Ascending aorta (tissue), 2 donors: Measurements from ENCODE around the gene POLR2I. TPM values are rescaled to one million over a fixed set of nuclear protein-coding genes. Genes with fewer than 3 reads are reported as not detected.
A peak's percentile ranks its signal among the peaks of the same experiment; 100 is the strongest.
"Not testable (repeated sequence)": the region's sequence is repeated elsewhere in the genome, so short reads cannot be mapped to it uniquely, and the experiment has no call there.

Source experiments
- DNase-seq, 2 donors: peaks; one replicate each; pipeline ENCODE4 v3.0.0-alpha.2; 2019; ENCODE audit warnings: low spot score in 2 of 2
- H3K27ac ChIP-seq, 2 donors: fragments of 200-600 bp; sonication (generic); one replicate each; pipeline ENCODE4 v1.5.1; 2016 to 2017; ENCODE audit warnings: mild to moderate bottlenecking in 1 of 2
- H3K27me3 ChIP-seq: fragments of 200-600 bp; sonication (generic); one replicate; pipeline ENCODE4 v1.5.1; 2017
- H3K36me3 ChIP-seq, 2 donors: fragments of 200-600 bp; sonication (generic); one replicate each; pipeline ENCODE4 v1.5.1; 2016
- H3K4me1 ChIP-seq, 2 donors: fragments of 200-600 bp; sonication (generic); one replicate each; pipeline ENCODE4 v1.5.1; 2016 to 2017; ENCODE audit warnings: mild to moderate bottlenecking in 1 of 2
- H3K4me3 ChIP-seq, 2 donors: fragments of 200-600 bp; sonication (generic); one replicate each; pipeline ENCODE4 v1.5.1; 2016 to 2017; ENCODE audit warnings: mild to moderate bottlenecking in 1 of 2
- H3K9me3 ChIP-seq, 2 donors: fragments of 200-600 bp; sonication (generic); one replicate each; pipeline ENCODE4 v1.5.1; 2016
- CTCF ChIP-seq, 3 experiments: fragments of 200-600 bp in 2 of 3; fragments of 450-650 bp in 1 of 3; sonication (generic) in 2 of 3; IDR thresholded peaks; one replicate each; pipeline ENCODE4 v1.5.1; 2016 to 2019; ENCODE audit warnings: antibody characterized with exemption in 3 of 3, mild to moderate bottlenecking in 1 of 3, moderate library complexity in 1 of 3
- intact Hi-C: fragments of 100-400 bp; cut with DNase I; formaldehyde crosslinking; loops from one replicate; pipeline ENCODE4 v1.15.1; 2023
- total RNA-seq: library from RNA; depleted of rRNA; stranded (reverse); fragments of >200 nt; gene quantifications from one replicate; pipeline ENCODE4 v1.1.0, GENCODE V29; 2016

POLR2I gene
- total RNA-seq, 1 donor from 2014 or later = 21.0 TPM

DNA sequence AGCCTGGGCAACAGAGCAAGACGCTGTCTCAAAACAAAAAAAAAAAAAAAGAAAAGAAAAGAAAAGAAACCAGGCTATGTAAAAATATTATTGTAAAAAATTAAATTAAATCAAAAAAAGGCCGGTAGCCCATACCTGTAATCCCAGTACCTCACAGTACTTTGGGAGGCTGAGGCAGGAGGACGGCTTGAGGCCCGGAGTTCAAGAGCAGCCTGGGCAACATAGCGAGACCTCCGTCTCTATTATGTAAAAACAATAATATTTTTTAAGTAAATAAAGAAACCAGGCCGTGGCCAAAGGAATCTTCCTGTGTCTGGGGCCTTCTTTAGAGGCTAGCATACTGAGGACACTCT lies 24.4 kb upstream of the POLR2I start:
- DNase-seq = no peak
- peak overlapping the region; percentile 80 to 82 for H3K4me3 ChIP-seq
- H3K27ac ChIP-seq = peak overlapping the region; percentile 96 to 97
- peaks cover 21 to 22% of the 10 kb centered on the region in 2 donors for H3K36me3 ChIP-seq
- TF ChIP-seq CTCF (IDR thresholded peaks at IDR 0.05) = no peak
- H3K4me1 ChIP-seq = peaks cover 6 to 19% of the 10 kb centered on the region in 2 donors
- no peaks in the 10 kb centered on the region for H3K27me3 ChIP-seq
- H3K9me3 ChIP-seq = no peaks in the 10 kb centered on the region
- intact Hi-C loops = loop anchor here (1.0 kb wide), 1 partner anchor 11 kb away; no protein-coding TSS in a partner anchor

DNA sequence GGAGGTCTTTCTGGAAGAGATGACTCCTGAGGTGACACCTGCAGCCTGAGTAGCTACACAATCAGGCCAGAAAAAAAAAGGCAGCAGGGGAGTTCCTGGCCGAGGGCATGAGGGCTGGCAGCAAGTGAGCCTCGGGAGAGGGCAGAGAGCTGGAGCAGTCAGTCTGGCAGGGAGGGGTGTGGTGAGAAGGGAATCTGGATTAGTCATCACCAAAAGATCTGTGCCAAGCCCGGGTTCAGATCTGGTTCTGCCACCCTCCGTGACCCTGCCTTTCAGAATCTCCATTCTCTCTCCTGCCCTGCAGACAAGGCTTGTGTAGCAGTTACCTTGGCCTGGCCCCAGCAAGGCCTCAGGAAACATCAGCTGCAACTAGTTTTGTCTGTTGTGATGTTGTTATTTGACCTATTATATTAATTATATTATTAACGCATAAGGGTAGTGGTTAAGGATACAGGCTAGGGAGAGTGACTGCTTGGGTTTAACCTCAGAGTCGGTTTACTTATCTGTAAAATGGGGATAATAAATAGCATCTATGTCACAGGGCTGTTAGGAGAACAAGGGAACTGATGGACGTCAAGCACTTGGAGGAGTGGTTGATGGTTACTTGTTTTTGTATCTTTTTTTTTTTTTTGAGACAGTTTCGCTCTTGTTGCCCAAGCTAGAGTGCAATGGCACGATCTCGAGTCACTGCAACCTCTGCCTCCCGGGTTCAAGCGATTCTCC lies 22.4 kb upstream of the POLR2I start:
- Histone ChIP-seq H3K36me3 (peaks cover 3 to 5% of the 10 kb centered on the region in 2 donors), H3K4me3 (peak overlapping the region in 1 of 2 donors; percentile 33), H3K9me3 (no peaks in the 10 kb centered on the region), H3K27ac (peak overlapping the region; percentile 76 to 83), H3K27me3 (no peaks in the 10 kb centered on the region), H3K4me1 (peaks cover 6 to 19% of the 10 kb centered on the region in 2 donors)
- DNase-seq = peak; percentile 33 to 84
- TF ChIP-seq CTCF (IDR thresholded peaks at IDR 0.05) = no peak
- intact Hi-C loops = no loop called here

DNA sequence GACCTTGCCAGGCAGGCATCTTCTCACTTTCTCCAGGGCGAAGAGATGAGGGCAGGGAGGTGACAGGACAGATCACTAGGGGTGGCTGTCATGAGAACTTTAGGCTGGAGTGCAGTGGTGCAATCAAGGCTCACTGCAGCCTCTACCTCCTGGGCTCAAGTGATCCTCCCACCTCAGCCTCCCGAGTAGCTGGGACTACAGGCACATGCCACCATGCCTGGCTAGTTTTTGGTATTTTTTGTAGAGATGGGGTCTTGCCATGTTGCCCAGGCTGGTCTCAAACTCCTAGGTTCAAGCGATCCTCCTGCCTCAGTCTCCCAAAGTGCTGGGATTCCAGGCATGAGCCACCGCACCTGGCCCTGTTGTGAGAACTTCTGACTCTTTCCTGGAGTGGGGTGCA lies 20.2 kb upstream of the POLR2I start:
- DNase-seq, intact Hi-C loops, H3K4me3 ChIP-seq, H3K9me3 ChIP-seq, H3K36me3 ChIP-seq, H3K27me3 ChIP-seq: not testable (repeated sequence)
- Histone ChIP-seq H3K4me1 (peaks cover 0 to 13% of the 10 kb centered on the region in 2 donors), H3K27ac (peak overlapping the region in 1 of 2 donors; percentile 83)

GRCh38 chr19:36131221-36131620 lies 16.5 kb upstream of the POLR2I start:
- intact Hi-C loops, H3K36me3 ChIP-seq, H3K27me3 ChIP-seq, H3K4me3 ChIP-seq, DNase-seq, H3K27ac ChIP-seq, H3K9me3 ChIP-seq: not testable (repeated sequence)
- peaks cover 0 to 15% of the 10 kb centered on the region in 2 donors for H3K4me1 ChIP-seq

- Histone ChIP-seq H3K36me3 (peaks cover 24 to 26% of the 10 kb centered on the region in 2 donors), H3K27ac (peak overlapping the region; percentile 83 to 92), H3K27me3 (no peaks in the 10 kb centered on the region), H3K9me3 (no peaks in the 10 kb centered on the region), H3K4me3 (peak overlapping the region; percentile 57 to 63), H3K4me1 (peaks cover 0 to 13% of the 10 kb centered on the region in 2 donors)
- no peak for TF ChIP-seq CTCF (IDR thresholded peaks at IDR 0.05)
- intact Hi-C loops = loop anchor here (1.0 to 10.0 kb wide), 3 partner anchors 11 to 786 kb away; partner anchors contain the start of genes TBCB, ZNF568 and ZNF829
- DNase-seq = no peak
Measured at GRCh38 chr19:36128392-36128736, 13.7 kb upstream of the POLR2I start.

DNA sequence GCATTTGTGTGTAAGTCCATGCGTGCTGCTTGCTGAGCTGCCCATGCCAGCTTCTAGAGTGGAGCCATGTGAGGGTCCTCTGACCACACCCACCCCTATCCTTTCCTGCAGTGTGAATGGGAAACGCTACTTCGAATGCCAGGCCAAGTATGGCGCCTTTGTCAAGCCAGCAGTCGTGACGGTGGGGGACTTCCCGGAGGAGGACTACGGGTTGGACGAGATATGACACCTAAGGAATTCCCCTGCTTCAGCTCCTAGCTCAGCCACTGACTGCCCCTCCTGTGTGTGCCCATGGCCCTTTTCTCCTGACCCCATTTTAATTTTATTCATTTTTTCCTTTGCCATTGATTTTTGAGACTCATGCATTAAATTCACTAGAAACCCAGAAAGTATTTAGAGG lies 10.9 kb upstream of the POLR2I start:
- H3K4me3 ChIP-seq = no peak overlapping the region
- intact Hi-C loops = loop anchor here (10.0 kb wide), 1 partner anchor 789 kb away; the partner anchor contains the start of genes ZNF568 and ZNF829
- peaks cover 46 to 50% of the 10 kb centered on the region in 2 donors for H3K36me3 ChIP-seq
- no peak for TF ChIP-seq CTCF (IDR thresholded peaks at IDR 0.05)
- H3K4me1 ChIP-seq = peaks cover 0 to 13% of the 10 kb centered on the region in 2 donors
- H3K27ac ChIP-seq = no peak overlapping the region
- H3K27me3 ChIP-seq = no peaks in the 10 kb centered on the region
- no peaks in the 10 kb centered on the region for H3K9me3 ChIP-seq
- no peak for DNase-seq
